ENCODE data around the gene MAGI1.

Gene MAGI1

DNA sequence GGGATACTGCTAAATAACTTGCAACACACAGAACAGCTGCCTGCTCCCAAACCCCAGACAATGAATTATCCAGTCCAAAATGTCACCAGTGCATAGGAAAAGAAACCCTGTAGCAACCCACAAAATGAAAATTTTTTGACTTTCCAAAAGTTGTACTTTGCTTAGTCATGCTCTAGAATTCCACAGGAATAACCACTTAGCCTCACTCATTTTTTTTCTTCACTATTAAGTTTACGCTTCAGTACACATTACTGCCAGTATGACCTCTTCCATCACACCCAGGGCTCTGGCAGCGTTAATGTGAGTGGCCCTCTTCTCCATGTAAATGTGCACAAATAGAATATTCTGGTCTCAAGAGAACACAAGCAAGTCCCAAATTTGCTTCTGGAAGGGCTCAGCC, 259.8 kb downstream of the MAGI1 start:
- no peak overlapping the region for H3K4me3 ChIP-seq (ENCODE audit: low read length)
- TF ChIP-seq, protein P1, sequence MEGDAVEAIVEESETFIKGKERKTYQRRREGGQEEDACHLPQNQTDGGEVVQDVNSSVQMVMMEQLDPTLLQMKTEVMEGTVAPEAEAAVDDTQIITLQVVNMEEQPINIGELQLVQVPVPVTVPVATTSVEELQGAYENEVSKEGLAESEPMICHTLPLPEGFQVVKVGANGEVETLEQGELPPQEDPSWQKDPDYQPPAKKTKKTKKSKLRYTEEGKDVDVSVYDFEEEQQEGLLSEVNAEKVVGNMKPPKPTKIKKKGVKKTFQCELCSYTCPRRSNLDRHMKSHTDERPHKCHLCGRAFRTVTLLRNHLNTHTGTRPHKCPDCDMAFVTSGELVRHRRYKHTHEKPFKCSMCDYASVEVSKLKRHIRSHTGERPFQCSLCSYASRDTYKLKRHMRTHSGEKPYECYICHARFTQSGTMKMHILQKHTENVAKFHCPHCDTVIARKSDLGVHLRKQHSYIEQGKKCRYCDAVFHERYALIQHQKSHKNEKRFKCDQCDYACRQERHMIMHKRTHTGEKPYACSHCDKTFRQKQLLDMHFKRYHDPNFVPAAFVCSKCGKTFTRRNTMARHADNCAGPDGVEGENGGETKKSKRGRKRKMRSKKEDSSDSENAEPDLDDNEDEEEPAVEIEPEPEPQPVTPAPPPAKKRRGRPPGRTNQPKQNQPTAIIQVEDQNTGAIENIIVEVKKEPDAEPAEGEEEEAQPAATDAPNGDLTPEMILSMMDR (conservative IDR thresholded peaks at IDR 0.05; ENCODE audit: low read depth, low read length), result no peak
- no peak for DNase-seq (ENCODE audit: low read depth)

DNA sequence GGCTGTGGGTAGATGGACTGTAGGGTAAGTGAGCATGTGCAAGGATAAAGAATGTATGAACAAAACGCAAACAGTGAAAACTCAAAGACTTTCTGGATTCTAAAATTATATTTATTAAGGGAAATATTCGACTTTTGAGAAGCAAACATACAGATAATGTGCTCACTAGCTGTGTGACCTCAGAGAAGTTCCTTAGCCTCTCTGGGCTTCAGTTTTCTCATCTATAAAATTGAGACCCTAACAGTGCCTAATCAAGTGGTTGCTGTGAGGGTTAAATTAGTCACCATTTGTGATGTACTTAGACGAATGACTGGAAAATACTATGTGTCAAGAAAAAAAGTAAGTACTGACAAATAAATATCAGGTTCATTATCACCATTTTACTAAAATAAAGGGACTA, 261.7 kb downstream of the MAGI1 start:
- H3K4me3 ChIP-seq (ENCODE audit: low read length), result no peak overlapping the region
- DNase-seq (ENCODE audit: low read depth), result no peak
- TF ChIP-seq, protein P1 (conservative IDR thresholded peaks at IDR 0.05; ENCODE audit: low read depth, low read length), result no peak

DNA sequence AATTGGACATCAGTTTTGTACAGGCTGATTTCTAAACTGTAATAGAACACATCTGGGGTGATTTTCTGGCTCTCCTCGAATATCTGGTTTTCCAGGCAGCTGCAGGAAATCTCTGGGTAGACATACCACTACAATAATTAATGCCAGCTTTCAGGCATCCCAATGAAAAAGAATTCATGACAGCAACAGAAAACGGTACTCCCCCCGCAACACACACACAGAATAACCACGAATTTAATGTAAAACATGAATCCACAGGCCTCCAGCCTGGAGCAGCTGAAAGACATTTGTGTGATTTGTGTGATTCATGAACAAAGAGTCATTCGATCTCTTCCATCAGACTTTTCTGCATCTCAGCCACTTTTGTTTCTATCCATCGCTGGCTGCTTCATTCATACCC, 262.2 kb downstream of the MAGI1 start:
- no peak for DNase-seq (ENCODE audit: low read depth)
- TF ChIP-seq, protein P1 (conservative IDR thresholded peaks at IDR 0.05; ENCODE audit: low read depth, low read length), result no peak
- no peak overlapping the region for H3K4me3 ChIP-seq (ENCODE audit: low read length)

DNA sequence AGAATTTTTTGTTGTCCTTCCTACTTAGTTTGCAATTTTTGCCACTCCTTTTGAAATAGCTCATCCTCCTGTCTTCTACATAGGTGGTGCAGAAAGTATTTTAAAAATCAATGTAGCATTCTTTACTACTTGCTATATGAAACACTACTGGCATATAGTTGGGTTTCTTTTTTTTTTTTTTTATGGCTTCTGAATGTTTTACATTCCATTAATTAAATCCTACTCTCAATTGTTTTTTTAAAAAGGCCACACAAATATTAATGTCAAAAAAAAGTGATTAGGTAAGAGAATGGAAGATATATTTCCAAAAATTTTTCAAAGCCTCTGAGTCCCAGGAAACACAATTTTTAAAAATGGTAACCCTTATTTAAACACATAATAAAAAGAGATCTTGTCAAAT, 262.6 kb downstream of the MAGI1 start:
- no peak for DNase-seq (ENCODE audit: low read depth)
- H3K4me3 ChIP-seq (ENCODE audit: low read length), result no peak overlapping the region
- TF ChIP-seq, protein P1 (conservative IDR thresholded peaks at IDR 0.05; ENCODE audit: low read depth, low read length), result no peak

DNA sequence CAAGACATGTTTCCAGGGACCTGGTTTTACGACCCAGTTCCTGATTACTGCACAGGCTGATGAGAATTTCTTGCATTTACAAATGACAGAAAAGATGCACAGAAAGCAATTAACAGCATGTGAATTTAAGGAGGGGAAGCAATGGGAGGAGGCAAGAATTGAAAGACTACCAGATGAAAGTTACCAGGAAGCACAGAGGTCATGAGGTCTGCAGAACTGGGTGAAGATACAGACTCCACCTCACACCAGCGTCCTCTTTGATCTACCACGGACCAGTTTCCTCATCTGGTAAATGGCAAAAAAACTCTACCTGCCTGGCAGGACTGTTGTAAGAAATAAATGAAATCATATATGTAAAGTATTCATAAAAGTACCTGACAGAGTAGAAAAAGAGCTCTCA, 266.0 kb downstream of the MAGI1 start:
- TF ChIP-seq, protein P1 (conservative IDR thresholded peaks at IDR 0.05; ENCODE audit: low read depth, low read length), result no peak
- no peak for DNase-seq (ENCODE audit: low read depth)
- no peak overlapping the region for H3K4me3 ChIP-seq (ENCODE audit: low read length)

DNA sequence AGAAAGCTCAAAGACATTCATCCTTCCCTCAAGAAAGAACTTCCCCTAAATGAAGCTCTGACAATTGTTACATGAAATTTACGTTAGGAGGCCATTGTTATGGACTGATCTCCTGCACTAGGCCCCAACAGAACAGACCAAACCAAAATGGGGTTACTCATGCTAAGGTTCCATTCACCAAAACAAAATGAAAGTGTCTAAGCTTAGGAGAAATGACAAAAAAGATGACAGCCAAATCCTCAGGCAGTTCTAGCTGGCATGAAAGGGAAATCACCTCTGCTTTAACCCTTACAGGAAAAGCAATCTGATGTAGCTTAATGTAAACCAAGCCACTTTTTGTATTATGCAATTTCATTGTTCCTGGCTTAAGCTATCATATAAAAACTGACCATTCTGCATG, 271.2 kb downstream of the MAGI1 start:
- TF ChIP-seq, protein P1 (conservative IDR thresholded peaks at IDR 0.05; ENCODE audit: low read depth, low read length), result no peak
- DNase-seq (ENCODE audit: low read depth), result no peak
- no peak overlapping the region for H3K4me3 ChIP-seq (ENCODE audit: low read length)

DNA sequence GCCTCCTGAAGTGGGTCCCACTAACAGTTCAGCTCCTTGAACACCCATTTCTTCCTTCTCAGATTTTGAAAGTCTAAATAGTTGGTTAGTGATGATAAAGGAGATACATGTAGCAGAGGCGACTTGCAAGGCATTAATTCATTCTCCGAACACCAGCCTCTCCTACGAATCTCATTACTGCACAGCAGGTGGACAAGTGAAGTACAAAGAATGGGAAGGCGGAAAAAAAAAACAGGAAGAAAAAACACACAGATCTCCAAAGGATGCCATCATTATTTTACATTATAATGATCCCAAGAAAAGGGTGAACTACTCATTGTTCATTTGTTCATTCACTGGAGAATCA, 276.5 kb downstream of the MAGI1 start:
- TF ChIP-seq, protein P1 (conservative IDR thresholded peaks at IDR 0.05; ENCODE audit: low read depth, low read length), result no peak
- no peak for DNase-seq (ENCODE audit: low read depth)
- no peak overlapping the region for H3K4me3 ChIP-seq (ENCODE audit: low read length)
